ENCODE data around the gene PCSK6.

PCSK6 gene

GRCh38 chr15:101431301-101431700, 58.2 kb downstream of the PCSK6 start:
- H3K9me3 ChIP-seq (replicated peaks; ENCODE audit: insufficient read depth, low read length), result no peaks in the 10 kb centered on the region
- H3K4me3 ChIP-seq (ENCODE audit: low read length), result no peak overlapping the region
- H3K9ac ChIP-seq (ENCODE audit: low read length), result no peak overlapping the region
- H4K20me1 ChIP-seq (ENCODE audit: insufficient read depth, low read length), result no peaks in the 10 kb centered on the region
- DNase-seq, result no peak
- no peak overlapping the region for H3K4me2 ChIP-seq (ENCODE audit: low read depth, low read length)
- H2AFZ ChIP-seq (ENCODE audit: low read length), result no peak overlapping the region
- H3K36me3 ChIP-seq (replicated peaks; ENCODE audit: insufficient read depth, low read length), result no peaks in the 10 kb centered on the region
- H3K79me2 ChIP-seq (ENCODE audit: low read length), result no peaks in the 10 kb centered on the region
- H3K27me3 ChIP-seq (replicated peaks; ENCODE audit: insufficient read depth, low read length), result peaks cover 31% of the 10 kb centered on the region
- H3K27ac ChIP-seq (ENCODE audit: low read length), result no peak overlapping the region
- TF ChIP-seq CTCF (IDR thresholded peaks at IDR 0.05; ENCODE audit: low read length) (no peak), EZH2phosphoT487 (IDR thresholded peaks at IDR 0.05; ENCODE audit: low read length) (no peak), EZH2 (optimal IDR thresholded peaks at IDR 0.05; ENCODE audit: low read depth, low read length) (no peak)
- H3K9me2 ChIP-seq (replicated peaks; ENCODE audit: insufficient read depth, low read length), result no peaks in the 10 kb centered on the region
- no peaks in the 10 kb centered on the region for H3F3A ChIP-seq (ENCODE audit: insufficient read depth, low read length)
- no peaks in the 10 kb centered on the region for H3K4me1 ChIP-seq (ENCODE audit: low read length)

- no peaks in the 10 kb centered on the region for H3K9me3 ChIP-seq (replicated peaks; ENCODE audit: insufficient read depth, low read length)
- H3K4me2 ChIP-seq (ENCODE audit: low read depth, low read length), result no peak overlapping the region
- H2AFZ ChIP-seq (ENCODE audit: low read length), result no peak overlapping the region
- no peak overlapping the region for H3K4me3 ChIP-seq (ENCODE audit: low read length)
- H3K4me1 ChIP-seq (ENCODE audit: low read length), result no peaks in the 10 kb centered on the region
- peaks cover 19% of the 10 kb centered on the region for H3K27me3 ChIP-seq (replicated peaks; ENCODE audit: insufficient read depth, low read length)
- DNase-seq, result no peak
- H3K9ac ChIP-seq (ENCODE audit: low read length), result no peak overlapping the region
- no peaks in the 10 kb centered on the region for H3F3A ChIP-seq (ENCODE audit: insufficient read depth, low read length)
- H3K79me2 ChIP-seq (ENCODE audit: low read length), result no peaks in the 10 kb centered on the region
- no peaks in the 10 kb centered on the region for H3K36me3 ChIP-seq (replicated peaks; ENCODE audit: insufficient read depth, low read length)
- TF ChIP-seq CTCF (IDR thresholded peaks at IDR 0.05; ENCODE audit: low read length) (no peak), EZH2phosphoT487 (IDR thresholded peaks at IDR 0.05; ENCODE audit: low read length) (no peak), EZH2 (optimal IDR thresholded peaks at IDR 0.05; ENCODE audit: low read depth, low read length) (no peak)
- no peak overlapping the region for H3K27ac ChIP-seq (ENCODE audit: low read length)
- H4K20me1 ChIP-seq (ENCODE audit: insufficient read depth, low read length), result no peaks in the 10 kb centered on the region
- H3K9me2 ChIP-seq (replicated peaks; ENCODE audit: insufficient read depth, low read length), result no peaks in the 10 kb centered on the region
Observed at GRCh38 chr15:101429646-101430045, 59.9 kb downstream of the PCSK6 start.

- Histone ChIP-seq H3K4me1 (ENCODE audit: low read length) (no peaks in the 10 kb centered on the region), H3K36me3 (replicated peaks; ENCODE audit: insufficient read depth, low read length) (no peaks in the 10 kb centered on the region), H3K4me3 (ENCODE audit: low read length) (no peak overlapping the region), H2AFZ (ENCODE audit: low read length) (no peak overlapping the region), H4K20me1 (ENCODE audit: insufficient read depth, low read length) (no peaks in the 10 kb centered on the region), H3K27me3 (replicated peaks; ENCODE audit: insufficient read depth, low read length) (peaks cover 15% of the 10 kb centered on the region), H3F3A (ENCODE audit: insufficient read depth, low read length) (no peaks in the 10 kb centered on the region), H3K9me2 (replicated peaks; ENCODE audit: insufficient read depth, low read length) (no peaks in the 10 kb centered on the region), H3K27ac (ENCODE audit: low read length) (no peak overlapping the region), H3K4me2 (ENCODE audit: low read depth, low read length) (no peak overlapping the region), H3K9ac (ENCODE audit: low read length) (no peak overlapping the region), H3K9me3 (replicated peaks; ENCODE audit: insufficient read depth, low read length) (no peaks in the 10 kb centered on the region), H3K79me2 (ENCODE audit: low read length) (no peaks in the 10 kb centered on the region)
- no peak for DNase-seq
- TF ChIP-seq EZH2 (optimal IDR thresholded peaks at IDR 0.05; ENCODE audit: low read depth, low read length) (no peak), CTCF (IDR thresholded peaks at IDR 0.05; ENCODE audit: low read length) (no peak), EZH2phosphoT487 (IDR thresholded peaks at IDR 0.05; ENCODE audit: low read length) (no peak)
Observed at GRCh38 chr15:101429191-101429590, 60.3 kb downstream of the PCSK6 start.

All from MM.1S (cell line).